ENCODE measurements around the gene VGLL4. TPM values are rescaled to one million over a fixed set of nuclear protein-coding genes. Genes with fewer than 3 reads are reported as not detected.
"Not testable (repeated sequence)": the region's sequence is repeated elsewhere in the genome, so short reads cannot be mapped to it uniquely, and the experiment has no call there.

The VGLL4 gene, protein sequence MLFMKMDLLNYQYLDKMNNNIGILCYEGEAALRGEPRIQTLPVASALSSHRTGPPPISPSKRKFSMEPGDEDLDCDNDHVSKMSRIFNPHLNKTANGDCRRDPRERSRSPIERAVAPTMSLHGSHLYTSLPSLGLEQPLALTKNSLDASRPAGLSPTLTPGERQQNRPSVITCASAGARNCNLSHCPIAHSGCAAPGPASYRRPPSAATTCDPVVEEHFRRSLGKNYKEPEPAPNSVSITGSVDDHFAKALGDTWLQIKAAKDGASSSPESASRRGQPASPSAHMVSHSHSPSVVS
- total RNA-seq (2014; rRNA removed): 65.8 and 66.5 TPM in 2 replicates
- 20.0 TPM for polyA plus RNA-seq (2012)

DNA sequence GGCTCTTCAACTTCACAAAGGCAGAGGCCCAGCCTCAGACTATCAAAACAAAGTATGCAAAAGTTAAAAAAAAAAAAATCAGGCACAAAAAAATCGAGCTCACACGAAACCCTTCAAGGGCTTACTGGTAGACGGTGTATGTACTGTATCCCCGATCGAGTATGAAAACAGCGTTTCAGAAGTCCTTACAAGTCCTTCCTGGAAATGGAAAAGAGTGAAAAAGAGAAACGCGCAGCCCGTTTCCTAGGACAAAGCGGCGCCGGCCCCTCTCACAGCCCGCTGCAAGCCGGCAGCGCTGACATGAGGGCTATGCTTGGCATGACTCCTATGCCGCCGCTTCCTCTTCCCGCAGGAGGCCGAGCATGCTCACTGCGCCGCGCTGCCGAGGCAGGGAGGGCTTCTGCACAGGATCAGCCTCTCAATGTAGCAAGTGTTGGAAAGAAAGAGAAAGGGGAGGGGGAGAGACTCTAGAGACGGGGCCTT lies at the start of gene VGLL4:
TSS of gene VGLL4 (minus strand) at position 311 of the 483 bp plus-strand sequence. CDS start 397 bp downstream, outside the sequence.
- peak; percentile 87 for DNase-seq (ENCODE audit: low read depth)

DNA sequence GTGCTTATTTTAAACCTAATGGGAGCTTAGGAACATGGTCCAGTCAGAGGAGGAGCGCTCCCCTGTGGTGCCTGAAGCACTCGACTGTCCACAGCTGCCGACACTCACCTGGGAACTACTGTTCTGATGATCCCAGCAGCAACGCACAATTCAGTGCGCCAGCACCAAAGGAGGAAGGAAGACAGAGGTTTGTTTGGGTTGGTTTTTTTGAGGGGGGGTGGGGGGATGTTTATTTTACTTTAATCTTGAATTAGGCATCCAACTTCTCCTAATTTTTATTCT lies 48.8 kb upstream of the VGLL4 start:
- no peak for DNase-seq (ENCODE audit: low read depth)

DNA sequence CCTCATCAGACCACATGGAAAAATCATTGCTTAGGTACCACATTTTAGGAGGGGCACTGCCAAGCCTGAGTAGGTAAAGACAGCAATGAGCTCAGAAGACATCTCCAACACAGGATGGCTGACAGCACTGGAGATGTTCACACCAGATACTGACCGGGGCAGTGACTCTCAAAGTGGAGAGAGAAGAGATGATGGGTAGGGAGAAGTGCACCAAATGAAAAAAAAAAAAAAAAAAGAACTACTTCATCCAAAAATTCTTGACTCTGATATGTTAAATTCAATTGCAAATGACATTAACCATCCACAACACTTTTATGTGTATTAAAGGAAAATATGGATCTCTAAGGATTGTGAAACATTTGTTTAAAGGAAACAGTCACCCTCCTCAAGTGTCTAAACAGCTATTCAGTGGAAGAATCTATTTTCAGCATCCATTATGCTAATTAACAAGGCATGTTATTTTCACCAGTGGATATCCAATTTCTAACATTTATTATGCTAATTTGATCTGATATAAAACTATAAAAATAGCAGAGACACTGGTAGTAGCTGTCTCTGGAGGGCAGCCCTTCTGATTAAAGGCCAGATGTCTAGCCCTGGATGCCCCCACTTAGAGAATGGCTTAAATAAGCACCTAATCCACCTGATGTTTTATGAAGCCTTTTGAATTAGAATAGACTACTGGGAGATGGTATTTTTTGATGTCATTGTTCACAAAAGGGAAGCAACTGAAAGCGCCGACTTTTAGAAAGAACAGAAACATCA lies 48.2 kb upstream of the VGLL4 start:
- no peak for DNase-seq (ENCODE audit: low read depth)

DNA sequence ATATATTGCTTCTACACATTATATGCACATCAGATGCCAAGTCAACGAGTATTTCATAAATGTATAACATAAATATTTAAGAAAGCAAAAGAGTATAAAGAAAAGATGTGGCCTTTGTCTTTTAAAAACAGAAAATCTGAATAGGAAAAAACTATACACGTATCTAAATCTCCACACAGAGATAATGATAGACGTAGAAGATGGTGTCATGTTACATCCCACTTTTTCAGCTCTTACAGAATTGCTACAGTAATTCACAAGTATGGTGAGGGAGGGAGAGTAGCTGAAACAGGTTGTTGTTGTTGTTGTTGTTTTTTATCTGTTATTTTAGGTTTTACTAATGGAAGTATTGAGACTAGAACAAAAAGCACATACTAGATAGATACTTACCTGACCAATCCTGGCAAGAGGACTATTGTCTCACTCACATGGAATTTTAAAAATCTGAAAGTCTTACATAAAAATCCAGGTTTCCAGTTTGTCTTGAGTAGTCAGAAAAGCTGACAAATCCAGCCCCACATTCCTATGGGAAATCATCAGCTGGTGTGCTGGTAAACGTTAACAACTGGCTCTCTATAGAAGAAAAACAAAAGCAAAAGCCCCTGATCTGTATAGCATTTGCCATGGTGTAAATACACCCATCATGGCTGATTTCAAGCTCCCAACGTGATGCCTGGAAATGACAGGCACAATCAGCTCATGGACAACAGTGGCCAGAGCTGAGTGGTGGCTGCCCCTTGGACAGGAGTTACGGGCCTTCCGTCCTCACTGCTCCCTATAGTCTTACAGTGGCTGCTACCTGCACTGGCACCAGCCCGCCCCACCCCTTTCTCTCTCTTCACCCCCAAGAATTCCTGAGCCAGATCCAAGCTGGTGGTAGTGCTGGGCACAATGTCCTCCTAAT lies 47.4 kb upstream of the VGLL4 start:
- DNase-seq (ENCODE audit: low read depth): peak; percentile 13

DNA sequence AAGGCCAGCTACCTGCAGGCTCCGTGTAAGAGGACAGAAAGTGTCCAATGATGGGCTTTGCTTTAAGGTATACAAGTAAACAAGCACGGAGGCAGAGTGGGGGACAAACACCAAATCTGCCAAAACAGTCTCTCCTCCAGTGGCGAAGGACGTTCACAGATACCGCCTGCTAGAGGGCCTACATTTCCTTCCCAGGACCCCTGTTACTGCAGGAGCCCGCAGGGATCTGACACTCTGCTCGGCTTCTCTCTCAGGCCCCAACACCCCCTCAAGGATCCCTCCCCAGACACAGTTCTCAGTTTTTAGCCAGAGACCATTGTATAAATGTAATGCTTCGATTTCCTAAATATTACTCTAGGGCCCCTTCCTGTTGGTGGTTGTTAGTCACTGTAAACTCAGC lies 46.0 kb upstream of the VGLL4 start:
- no peak for DNase-seq (ENCODE audit: low read depth)

DNA sequence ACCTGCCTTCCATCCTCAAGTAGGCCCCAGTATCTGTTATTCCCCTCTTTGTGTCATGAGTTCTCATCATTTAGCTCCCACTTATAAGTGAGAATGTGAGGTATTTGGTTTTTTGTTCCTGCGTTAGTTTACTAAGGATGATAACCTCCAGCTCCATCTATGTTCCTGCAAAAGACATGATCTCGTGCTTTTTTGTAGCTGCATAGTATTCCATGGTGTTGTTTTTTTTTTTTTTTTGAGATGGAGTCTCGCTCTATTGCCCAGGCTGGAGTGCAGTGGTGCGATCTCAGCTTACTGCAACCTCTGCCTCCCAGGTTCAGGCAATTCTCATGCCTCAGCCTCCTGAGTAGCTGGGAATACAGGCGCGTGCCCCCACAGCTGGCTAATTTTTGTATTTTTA lies 41.3 kb upstream of the VGLL4 start:
- DNase-seq (ENCODE audit: low read depth): not testable (repeated sequence)

DNA sequence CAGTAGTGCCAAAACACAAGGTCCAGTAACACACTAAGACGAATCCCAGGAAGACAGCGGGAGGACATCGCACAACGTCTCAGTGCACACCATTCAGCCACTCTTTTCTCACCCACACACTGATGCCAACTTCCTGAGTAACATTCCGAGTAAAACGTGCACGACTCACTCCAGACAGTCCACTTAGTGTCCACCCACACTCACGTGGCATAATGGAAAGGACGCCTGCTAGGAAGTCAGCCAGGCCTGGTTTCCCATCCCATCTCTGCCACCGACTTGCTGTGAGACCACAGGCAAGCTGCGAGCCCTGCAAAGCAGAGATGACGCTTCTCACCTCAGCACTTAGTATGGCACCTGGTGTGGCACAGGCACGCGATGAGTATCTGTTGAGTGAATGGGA lies 36.8 kb upstream of the VGLL4 start:
- no peak for DNase-seq (ENCODE audit: low read depth)

DNA sequence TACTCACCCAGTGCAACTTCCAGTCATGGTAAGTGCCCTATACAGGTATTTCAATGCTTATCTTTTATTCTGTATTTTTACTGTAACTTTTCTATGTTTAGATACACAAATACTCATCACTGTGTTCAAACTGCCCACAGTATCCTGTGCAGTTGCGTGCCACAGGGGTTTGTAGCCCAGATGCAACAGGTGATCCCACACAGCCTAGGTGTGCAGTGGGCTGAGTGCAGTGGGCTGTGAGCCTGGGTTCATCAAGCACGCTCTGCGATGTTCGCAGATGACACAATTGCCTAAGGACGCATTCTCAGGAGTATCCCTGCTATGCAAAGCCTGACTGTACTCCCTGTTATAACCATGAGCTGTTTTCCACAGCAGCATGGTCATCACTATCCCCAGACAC lies 36.2 kb upstream of the VGLL4 start:
- no peak for DNase-seq (ENCODE audit: low read depth)

DNA sequence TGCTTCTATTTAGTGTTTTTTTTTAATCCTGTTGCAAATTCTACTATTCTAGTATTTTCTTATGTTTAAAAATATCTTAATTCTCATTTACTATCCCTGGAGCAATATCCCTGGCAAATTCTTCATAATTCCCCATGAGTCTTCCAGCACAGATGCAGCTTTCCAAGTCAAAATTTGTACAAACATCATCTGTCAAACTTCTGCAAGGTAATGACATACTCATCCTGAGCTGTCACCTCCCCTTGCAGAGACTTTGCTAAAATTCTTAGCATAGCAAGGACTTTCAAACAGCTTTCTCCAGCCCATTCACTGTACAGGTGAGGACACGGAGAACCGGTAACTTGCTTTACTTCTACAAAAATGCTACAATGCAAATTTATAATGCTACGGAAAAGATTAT lies 28.6 kb upstream of the VGLL4 start:
- no peak for DNase-seq (ENCODE audit: low read depth)

DNA sequence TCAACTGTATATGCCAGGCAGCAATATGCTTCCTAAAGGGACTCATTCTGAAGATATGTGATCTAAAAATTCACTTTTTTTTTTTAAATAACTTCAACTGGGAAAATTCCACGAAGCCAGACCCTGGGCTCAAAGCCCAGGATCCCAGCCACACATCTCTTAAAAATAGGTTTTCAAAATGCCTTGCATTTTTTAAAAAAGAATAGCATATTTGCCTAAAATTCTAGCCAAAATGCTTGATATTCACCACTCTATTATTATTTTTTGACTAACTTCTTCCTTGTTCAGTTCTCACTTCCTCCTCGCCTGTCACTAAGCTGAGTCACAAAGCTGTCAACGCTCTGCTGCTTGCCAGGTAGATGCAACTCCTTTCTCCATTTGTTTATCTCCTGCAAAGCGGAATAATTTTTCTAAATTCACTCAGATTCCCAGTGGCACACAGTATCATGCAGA lies 28.0 kb upstream of the VGLL4 start:
- DNase-seq (ENCODE audit: low read depth): no peak

DNA sequence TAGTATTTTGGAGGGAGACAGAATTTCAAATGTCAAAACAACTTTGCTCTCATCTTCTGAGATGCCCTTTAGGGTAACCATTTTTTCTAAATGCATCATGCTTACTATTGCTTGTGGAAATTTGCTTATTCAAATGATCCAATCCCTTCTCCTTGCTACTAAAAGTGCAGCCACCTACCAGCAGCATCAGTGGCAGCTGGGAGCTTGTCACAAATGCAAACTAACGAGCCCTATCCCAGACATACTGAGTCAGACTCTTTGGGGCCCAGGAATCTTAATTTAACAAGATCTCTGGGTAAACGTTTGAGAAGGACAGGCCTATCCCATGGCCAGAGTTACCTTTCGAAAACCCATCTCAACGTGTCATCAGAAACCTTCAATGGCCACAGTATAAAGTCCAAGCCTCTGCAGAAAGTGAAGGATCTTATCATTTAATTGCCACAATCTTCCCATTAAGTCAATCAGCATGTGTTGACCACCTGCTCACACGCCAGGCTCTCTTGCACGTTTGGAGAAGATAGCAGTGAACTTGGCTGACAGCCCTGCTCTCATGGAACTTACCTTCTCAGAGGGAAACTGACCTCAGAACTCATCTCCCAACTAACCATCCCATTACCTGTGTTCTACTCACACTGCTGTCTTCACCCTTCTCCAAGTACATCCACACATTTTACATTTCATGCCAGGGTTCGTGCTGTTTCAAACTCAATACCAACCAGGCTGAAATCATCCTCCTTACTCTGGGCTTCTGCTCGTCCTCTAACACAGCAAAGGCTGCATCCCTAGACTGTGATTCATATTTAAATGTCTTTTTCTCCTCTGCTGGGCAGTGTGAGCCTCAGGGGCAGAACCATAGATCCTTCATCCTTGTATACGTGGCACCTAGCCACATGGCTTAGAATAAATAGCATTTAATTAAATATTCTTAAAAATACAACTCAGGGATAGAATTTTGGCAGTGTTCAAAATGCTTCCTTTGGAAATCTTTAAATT lies 24.8 kb upstream of the VGLL4 start:
- DNase-seq (ENCODE audit: low read depth): no peak

DNA sequence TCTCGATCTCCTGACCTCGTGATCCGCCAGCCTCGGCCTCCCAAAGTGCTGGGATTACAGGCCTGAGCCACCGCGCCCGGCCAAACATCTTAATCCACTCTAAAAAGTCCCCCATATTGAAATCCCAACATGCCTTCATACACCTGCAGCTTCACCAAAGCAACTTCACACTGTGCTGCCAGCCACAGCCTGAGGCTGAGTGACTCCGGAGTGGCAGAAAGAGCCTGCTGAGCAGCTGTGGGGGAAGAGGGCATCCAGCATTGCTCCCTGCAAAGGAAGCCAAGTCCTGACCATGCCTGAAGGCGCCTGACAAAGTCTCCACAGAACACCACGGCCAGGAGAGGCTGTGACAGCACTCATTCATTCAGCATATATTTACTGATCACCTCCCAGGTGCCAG lies 21.6 kb upstream of the VGLL4 start:
- no peak for DNase-seq (ENCODE audit: low read depth)

DNA sequence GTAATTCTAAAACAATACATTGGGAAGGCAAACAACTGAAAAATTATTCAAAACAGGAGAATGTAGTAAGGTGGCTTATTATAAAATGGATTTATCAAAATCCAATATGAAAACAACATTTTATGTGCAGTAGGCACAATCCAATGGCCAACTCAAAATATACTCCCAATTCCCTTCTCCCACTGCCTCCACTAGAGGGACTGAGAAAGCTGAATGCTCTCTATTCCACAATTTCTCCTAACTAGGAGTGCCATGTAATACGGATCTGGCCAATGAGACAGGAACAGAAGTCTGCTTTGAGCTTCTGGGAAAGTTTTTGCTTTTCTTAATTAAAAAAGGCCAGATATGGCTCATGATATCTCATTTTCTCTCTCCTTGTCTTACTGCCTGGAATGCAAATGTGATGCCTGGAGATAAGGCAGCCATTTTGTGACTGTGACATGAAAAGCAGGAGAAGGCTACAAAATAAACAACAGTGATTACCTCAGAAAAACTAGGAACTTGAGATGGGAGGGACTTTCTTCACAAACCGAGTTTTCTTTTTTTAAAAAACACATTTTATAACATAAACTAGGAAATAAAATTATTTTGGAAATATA lies 18.8 kb upstream of the VGLL4 start:
- DNase-seq (ENCODE audit: low read depth): peak; percentile 50

DNA sequence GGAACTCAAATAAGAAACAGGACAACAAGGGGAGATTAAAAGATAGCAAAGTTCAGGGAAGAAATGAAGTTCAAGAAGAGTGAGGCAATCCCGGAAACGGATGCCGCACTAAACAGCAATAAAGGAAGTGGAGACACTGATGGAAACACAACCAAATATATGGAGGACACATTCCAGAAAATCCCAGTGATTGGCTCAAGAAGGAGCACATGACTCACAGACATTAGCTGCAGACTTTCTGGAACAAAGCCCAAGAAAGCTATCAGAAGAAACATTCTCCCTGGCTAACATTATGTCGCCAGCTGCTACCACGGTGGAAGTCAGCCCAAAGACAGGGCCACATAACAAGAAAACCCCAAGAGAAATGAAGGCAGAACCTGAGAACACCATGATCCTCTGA lies 18.1 kb upstream of the VGLL4 start:
- peak; percentile 84 for DNase-seq (ENCODE audit: low read depth)

DNA sequence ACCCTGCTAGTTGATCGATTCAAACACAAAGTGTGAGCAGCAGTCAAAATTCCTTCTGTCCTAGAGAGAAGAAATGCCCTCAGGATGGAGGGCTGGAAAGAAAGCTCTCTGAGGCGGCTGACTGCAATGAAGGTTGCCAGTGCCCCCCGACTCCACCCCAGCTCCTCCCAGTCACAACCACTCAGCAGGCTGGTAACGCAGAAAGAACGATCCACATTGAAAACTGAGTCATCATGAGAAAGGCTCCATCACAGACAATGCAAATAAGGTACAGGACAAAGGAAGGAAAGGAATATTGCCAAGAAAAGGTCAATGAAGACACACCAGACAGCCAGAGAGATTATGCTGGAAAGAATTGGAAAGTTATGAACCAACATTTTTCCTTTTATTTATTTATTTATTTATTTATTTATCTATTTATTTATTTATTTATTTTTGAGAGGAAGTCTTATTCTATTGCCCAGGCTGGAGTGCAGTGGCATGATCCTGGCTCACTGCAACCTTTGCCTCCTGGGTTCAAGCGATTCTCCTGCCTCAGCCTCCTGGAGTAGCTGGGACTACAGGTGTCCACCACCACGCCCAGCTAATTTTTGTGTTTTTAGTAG lies 17.4 kb upstream of the VGLL4 start:
- DNase-seq (ENCODE audit: low read depth): no peak

DNA sequence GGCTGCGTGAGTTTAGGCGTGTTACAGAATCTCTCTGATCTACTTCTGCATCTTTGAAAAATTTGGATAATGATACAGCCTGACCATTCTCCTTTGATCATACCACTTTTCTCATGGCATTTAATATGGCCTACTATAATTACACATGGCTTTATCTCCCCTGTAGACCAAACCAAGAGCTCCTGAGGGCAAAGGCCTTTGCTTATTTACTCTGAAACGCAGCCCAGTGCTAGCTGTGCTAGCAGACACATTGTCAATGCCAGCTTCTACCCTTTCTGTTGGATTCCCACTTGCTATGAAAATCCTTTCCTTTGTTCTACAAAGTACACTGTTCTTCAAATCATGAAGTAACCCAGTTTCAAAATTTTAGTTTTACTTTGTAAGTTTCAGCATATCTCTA lies 16.5 kb upstream of the VGLL4 start:
- DNase-seq (ENCODE audit: low read depth): no peak

DNA sequence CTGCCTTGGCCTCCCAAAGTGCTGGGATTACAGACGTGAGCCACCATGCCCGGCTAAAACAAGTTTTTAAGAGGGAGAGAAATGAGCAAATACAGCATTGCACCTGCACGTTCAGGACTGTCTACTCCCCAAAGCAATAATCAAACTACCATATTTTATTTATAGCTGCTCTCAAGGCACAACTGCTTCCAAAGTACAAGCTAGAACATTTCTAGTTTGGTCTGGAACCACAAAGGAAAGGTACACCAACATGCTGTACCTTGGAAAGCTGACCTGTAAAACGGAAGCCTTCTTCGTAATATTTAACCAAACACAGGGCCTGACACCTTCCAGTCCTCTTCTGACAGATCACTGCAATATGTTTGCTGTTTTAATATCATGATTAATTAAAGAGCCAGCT lies 14.5 kb upstream of the VGLL4 start:
- DNase-seq (ENCODE audit: low read depth): no peak

DNA sequence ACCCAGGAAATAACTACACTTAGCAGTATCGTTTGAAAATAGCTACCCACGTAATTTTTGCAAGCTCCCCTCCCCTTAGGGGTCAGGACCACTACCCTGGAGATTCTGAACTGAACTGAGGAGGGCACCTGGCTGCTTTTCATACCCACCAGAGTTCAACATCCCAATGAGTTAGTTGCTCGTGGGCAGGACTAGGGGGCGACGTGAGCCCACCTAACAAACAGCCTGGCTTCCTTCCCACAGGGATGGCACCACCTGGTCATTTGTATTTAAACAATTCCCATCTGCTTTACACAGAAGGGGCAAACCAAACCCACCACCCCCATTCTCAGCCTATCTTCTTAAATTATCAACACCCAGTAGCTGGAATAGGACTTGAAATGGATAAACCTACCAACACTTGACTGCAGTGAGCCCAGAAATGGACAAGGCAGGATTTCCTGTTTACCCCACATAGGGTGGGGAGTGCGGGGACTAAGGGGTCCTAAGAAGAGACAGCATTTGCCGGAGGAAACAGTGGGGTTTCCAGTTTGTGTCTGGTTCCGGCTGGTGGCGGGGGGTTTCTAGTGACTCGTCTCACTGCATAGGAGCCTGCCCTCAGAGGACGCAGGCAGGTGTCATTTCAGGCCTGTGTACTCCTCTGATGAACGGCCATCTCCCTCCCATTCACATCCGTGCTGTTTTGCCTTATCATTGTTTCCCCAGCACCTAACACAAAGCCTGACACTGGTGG lies 11.6 kb upstream of the VGLL4 start:
- DNase-seq (ENCODE audit: low read depth): no peak

DNA sequence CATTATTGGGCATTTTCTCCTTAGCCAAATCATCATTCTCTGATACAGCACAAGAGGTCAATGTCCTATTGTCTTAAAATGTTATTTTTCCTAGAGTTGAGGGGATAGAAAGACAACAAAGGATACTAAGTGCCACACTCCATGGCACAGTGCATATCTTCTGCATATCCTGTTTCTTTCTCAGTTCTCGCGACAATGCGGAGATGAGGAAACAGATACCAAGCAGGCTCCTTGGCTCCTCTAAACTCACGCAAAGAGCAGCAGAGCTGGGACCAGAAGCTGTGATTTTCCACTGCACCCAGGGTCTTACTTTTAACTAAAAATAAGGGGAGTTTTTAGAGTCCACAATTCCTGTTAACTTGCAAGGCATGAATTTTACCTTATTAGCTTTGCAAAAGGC lies 10.5 kb upstream of the VGLL4 start:
- DNase-seq (ENCODE audit: low read depth): no peak

Data from LHCN-M2 (cell line).